ENCODE measurements around the gene ARGLU1.

- TF ChIP-seq POLR2AphosphoS5 (IDR thresholded peaks at IDR 0.05; ENCODE audit: borderline replicate concordance, low read depth, low read length) (no peak), EZH2 (IDR thresholded peaks at IDR 0.05) (no peak), FOXP2 (optimal IDR thresholded peaks at IDR 0.05; ENCODE audit: control extremely low read depth, extremely low read length, insufficient read depth) (no peak)
Measured at GRCh38 chr13:106523576-106523975, 44.4 kb downstream of the ARGLU1 start.

Measured in SK-N-MC (cell line).